Epithelial cell of proximal tubule (primary cell): ENCODE measurements around the gene SLAIN1. TPM values are rescaled to one million over a fixed set of nuclear protein-coding genes. Genes with fewer than 3 reads are reported as not detected.

Experiments used
- DNase-seq: peaks from one replicate; pipeline ENCODE4 v3.0.0-alpha.2; 2011; ENCODE audit warnings: low read depth
- H3K4me3 ChIP-seq: 2 replicates; pipeline ENCODE4 v1.5.1; 2011; ENCODE audit warnings: low read depth, mild to moderate bottlenecking, low read length
- CTCF ChIP-seq: conservative IDR thresholded peaks from 2 replicates; pipeline ENCODE4 v1.5.1; 2012; ENCODE audit warnings: low read depth, mild to moderate bottlenecking, low read length
- total RNA-seq: library from RNA; depleted of rRNA; stranded (reverse); fragments of >200 nt; gene quantifications from 2 replicates; pipeline ENCODE4 v1.2.3, GENCODE V29; 2015

Gene SLAIN1
- total RNA-seq, 1 donor from 2014 or later, result 16.8 TPM

- no peak for TF ChIP-seq CTCF
- DNase-seq, result no peak
- H3K4me3 ChIP-seq, result no peak overlapping the region
Observed at GRCh38 chr13:77807431-77808135, 110.1 kb downstream of the SLAIN1 start.

- no peak overlapping the region for H3K4me3 ChIP-seq
- no peak for DNase-seq
- TF ChIP-seq CTCF, result peak; percentile 55
Observed at GRCh38 chr13:77810430-77810829, 112.9 kb downstream of the SLAIN1 start.

GRCh38 chr13:77810878-77811277 lies 113.4 kb downstream of the SLAIN1 start:
- H3K4me3 ChIP-seq, result no peak overlapping the region
- DNase-seq, result no peak
- no peak for TF ChIP-seq CTCF

- no peak for DNase-seq
- no peak for TF ChIP-seq CTCF
- no peak overlapping the region for H3K4me3 ChIP-seq
Observed at GRCh38 chr13:77811381-77811780, 113.9 kb downstream of the SLAIN1 start.

- TF ChIP-seq CTCF, result no peak
- DNase-seq, result no peak
Observed at GRCh38 chr13:77811981-77812380, 114.5 kb downstream of the SLAIN1 start.

More at GRCh38 chr13:77811981-77812380, 114.5 kb downstream of the SLAIN1 start:
- H3K4me3 ChIP-seq, result no peak overlapping the region

Other genes with a start within 250 kb of the SLAIN1 start
- gene SCEL, start 162.0 kb upstream of the SLAIN1 start, total RNA-seq, result 4.8 and 8.5 TPM in 2 replicates
- 0.36 and 0.86 TPM in 2 replicates for gene EDNRB, start 221.1 kb downstream of the SLAIN1 start, total RNA-seq